ENCODE measurements around the gene ITPRID2. TPM values are rescaled to one million over a fixed set of nuclear protein-coding genes. Genes with fewer than 3 reads are reported as not detected.

The ITPRID2 gene
- total and polyA plus RNA-seq, 2 of the 13 experiments (the other 11 are each of a cell fraction or from before 2014, with no cell fraction given) = 44.8 to 62.3 TPM

GRCh38 chr2:181907635-181908034 is 16.1 kb downstream of the ITPRID2 start:
- Histone ChIP-seq H3K9ac (ENCODE audit: insufficient read depth, low read depth, low read length) (no peak overlapping the region), H3K27me3 (ENCODE audit: control insufficient read depth in 1 of 2, insufficient read depth in 2 of 2, low read length in 2 of 2) (no peaks in the 10 kb centered on the region), H3K4me1 (ENCODE audit: insufficient read depth, low read length) (peaks cover 60% of the 10 kb centered on the region), H3K79me2 (ENCODE audit: insufficient read depth, low read length) (peaks cover 11% of the 10 kb centered on the region), H4K20me1 (ENCODE audit: insufficient read depth, low read length) (no peaks in the 10 kb centered on the region), H3K36me3 (replicated peaks in 1 of 2; ENCODE audit: control insufficient read depth in 1 of 2, insufficient read depth in 2 of 2, low read length in 2 of 2) (peaks cover 6 to 31% of the 10 kb centered on the region in 2 experiments), H2AFZ (ENCODE audit: low read length) (no peak overlapping the region), H3K4me3 (replicated peaks in 1 of 3; ENCODE audit: insufficient read depth in 1 of 3, low read depth in 2 of 3, low read length in 3 of 3) (no peak overlapping the region), H3K9me3 (ENCODE audit: low read length) (no peaks in the 10 kb centered on the region), H3K27ac (ENCODE audit: extremely low read length, insufficient read depth, low read length) (no peak overlapping the region), H3K4me2 (ENCODE audit: low read depth, low read length) (no peak overlapping the region)
- no TSS peak for BruUV-seq (replicated peaks)
- WGBS (ENCODE audit: low lambda C conversion rate) = 98% methylated on average over 1 of the region's 1 CpG
- no peak for DNase-seq (ENCODE audit: low spot score)
- CTCF ChIA-PET (ENCODE audit: low intra/inter-chr PET ratio, low total read pairs) = no interaction called here
- FAIRE-seq = no peak
- TF ChIP-seq MAFK (conservative IDR thresholded peaks at IDR 0.05 in 1 of 2, IDR thresholded peaks at IDR 0.05 in 1 of 2; ENCODE audit: low read length in 2 of 2) = peak; percentile 69 to 75
- TF ChIP-seq RELA (CRISPR knock-in tag; IDR thresholded peaks at IDR 0.05) = no peak
- peak; percentile 68 for TF ChIP-seq MAFF (IDR thresholded peaks at IDR 0.05; ENCODE audit: low read depth, low read length)
- in situ Hi-C loops (cut with HindIII; ENCODE audit: extremely low pct_ligation_motif_present, low pct_unique_long_range_greater_than_20kb) (no loop called here), intact Hi-C loops (cut with micrococcal nuclease; ENCODE audit: unreplicated experiment) (loop anchor here (2.0 kb wide), 1 partner anchor 15 kb away; no protein-coding TSS in a partner anchor)
- ATAC-seq = no peak
- POLR2A ChIA-PET = no interaction called here

GRCh38 chr2:181910028-181910831 is 18.7 kb downstream of the ITPRID2 start:
- Histone ChIP-seq H3K4me2 (ENCODE audit: low read depth, low read length) (peak overlapping the region; percentile 30; the same call in 1 of the 2 replicates), H3K36me3 (replicated peaks in 1 of 2; ENCODE audit: control insufficient read depth in 1 of 2, insufficient read depth in 2 of 2, low read length in 2 of 2) (peaks cover 11 to 30% of the 10 kb centered on the region in 2 experiments), H3K79me2 (ENCODE audit: insufficient read depth, low read length) (peaks cover 7% of the 10 kb centered on the region), H2AFZ (ENCODE audit: low read length) (no peak overlapping the region), H3K9ac (ENCODE audit: insufficient read depth, low read depth, low read length) (no peak overlapping the region), H3K9me3 (ENCODE audit: low read length) (no peaks in the 10 kb centered on the region), H4K20me1 (ENCODE audit: insufficient read depth, low read length) (no peaks in the 10 kb centered on the region), H3K27me3 (ENCODE audit: control insufficient read depth in 1 of 2, insufficient read depth in 2 of 2, low read length in 2 of 2) (no peaks in the 10 kb centered on the region), H3K27ac (ENCODE audit: extremely low read length, insufficient read depth, low read length) (peak overlapping the region; percentile 34), H3K4me1 (ENCODE audit: insufficient read depth, low read length) (peaks cover 60% of the 10 kb centered on the region), H3K4me3 (replicated peaks in 1 of 3; ENCODE audit: insufficient read depth in 1 of 3, low read depth in 2 of 3, low read length in 3 of 3) (no peak overlapping the region)
- no TSS peak for BruUV-seq (replicated peaks)
- intact Hi-C loops (cut with micrococcal nuclease; ENCODE audit: unreplicated experiment) = no loop called here
- POLR2A ChIA-PET = interaction anchor here (1.0 kb wide), 2 partner anchors 10 to 17 kb away, joined by 3 to 5 read pairs; no protein-coding TSS in a partner anchor
- FAIRE-seq = no peak
- WGBS (ENCODE audit: low lambda C conversion rate) = 56% methylated on average over 2 of the region's 2 CpGs
- no peak for DNase-seq (ENCODE audit: low spot score)
- ATAC-seq = peak; percentile 49
- CTCF ChIA-PET (ENCODE audit: low intra/inter-chr PET ratio, low total read pairs) = no interaction called here
- in situ Hi-C loops (cut with HindIII; ENCODE audit: extremely low pct_ligation_motif_present, low pct_unique_long_range_greater_than_20kb) = loop anchor here (5.0 kb wide), 1 partner anchor 37 kb away; no protein-coding TSS in a partner anchor
- 0 out of 2 replicates have a peak, but pooled peaks have one; percentile 45 for TF ChIP-seq ZNF558 (CRISPR knock-in tag; IDR thresholded peaks at IDR 0.05; ENCODE audit: borderline replicate concordance)
- peak; percentile 30 for TF ChIP-seq PHF5A (CRISPR knock-in tag; IDR thresholded peaks at IDR 0.05; ENCODE audit: low read depth, unreplicated experiment)
- TF ChIP-seq PPARG (CRISPR knock-in tag; conservative IDR thresholded peaks at IDR 0.05) = peak; percentile 20; the same call in 1 of the 2 replicates
- TF ChIP-seq ELF4 (CRISPR knock-in tag; IDR thresholded peaks at IDR 0.05; ENCODE audit: borderline replicate concordance) = 0 out of 2 replicates have a peak, but pooled peaks have one; percentile 38
- TF ChIP-seq TCF7 (IDR thresholded peaks at IDR 0.05; ENCODE audit: low read depth) = peak; percentile 26; the same call in 1 of the 2 replicates
- peak; percentile 81 for TF ChIP-seq CEBPG (CRISPR knock-in tag; IDR thresholded peaks at IDR 0.05)
- TF ChIP-seq TARDBP (CRISPR knock-in tag; IDR thresholded peaks at IDR 0.05) = 0 out of 2 replicates have a peak, but pooled peaks have one; percentile 29
- no peak for TF ChIP-seq FOXP1 (IDR thresholded peaks at IDR 0.05)
- TF ChIP-seq FOXP1 (CRISPR knock-in tag; IDR thresholded peaks at IDR 0.05) = peak; percentile 66
- peak; percentile 56 for TF ChIP-seq HNF1A (IDR thresholded peaks at IDR 0.05; ENCODE audit: low read depth)
- no peak for TF ChIP-seq HNF1A (CRISPR knock-in tag; IDR thresholded peaks at IDR 0.05; ENCODE audit: borderline replicate concordance)
- TF ChIP-seq HOXA5 (CRISPR knock-in tag; IDR thresholded peaks at IDR 0.05) = no peak
